OCI-LY1 (cell line): ENCODE results near the gene BMPER.

Source experiments
- H2AFZ ChIP-seq: fragments of 200-600 bp; sonication (generic), shearing (Covaris generic); 2 replicates; pipeline ENCODE4 v1.6.0; 2014; ENCODE audit warnings: antibody characterized with exemption, mild to moderate bottlenecking, low read length
- H3F3A ChIP-seq: fragments of 200-600 bp; sonication (generic), shearing (Covaris generic); 2 replicates; pipeline ENCODE4 v1.6.0; 2014; ENCODE audit warnings: mild to moderate bottlenecking, antibody characterized with exemption, low read length, moderate library complexity; ENCODE audit not compliant: insufficient read depth
- H3K27ac ChIP-seq: fragments of 200-600 bp; sonication (generic); 2 replicates; pipeline ENCODE4 v1.5.1; 2014; ENCODE audit warnings: low read length, mixed run types, mild to moderate bottlenecking, low read depth; ENCODE audit not compliant: poor library complexity, severe bottlenecking
- H3K27me3 ChIP-seq: fragments of 200-600 bp; sonication (generic); 2 replicates; pipeline ENCODE4 v1.6.0; 2014; ENCODE audit warnings: antibody characterized with exemption, mild to moderate bottlenecking, low read length, moderate library complexity; ENCODE audit not compliant: insufficient read depth
- H3K36me3 ChIP-seq: fragments of 200-600 bp; sonication (generic); 2 replicates; pipeline ENCODE4 v1.6.1; 2014; ENCODE audit warnings: mild to moderate bottlenecking, antibody characterized with exemption, low read length, moderate library complexity, mixed read lengths; ENCODE audit not compliant: insufficient read depth
- H3K4me1 ChIP-seq: fragments of 200-600 bp; sonication (generic); 2 replicates; pipeline ENCODE4 v1.5.1; 2014; ENCODE audit warnings: mild to moderate bottlenecking, low read length, moderate library complexity; ENCODE audit not compliant: insufficient read depth, severe bottlenecking
- H3K4me2 ChIP-seq: fragments of 200-600 bp; sonication (generic), shearing (Covaris generic); 2 replicates; pipeline ENCODE4 v1.6.1; 2014; ENCODE audit warnings: low read length
- H3K4me3 ChIP-seq: fragments of 200-600 bp; sonication (generic); 2 replicates; pipeline ENCODE4 v1.5.1; 2014; ENCODE audit warnings: low read length, low read depth, mild to moderate bottlenecking, mixed read lengths; ENCODE audit not compliant: poor library complexity, severe bottlenecking
- H3K79me2 ChIP-seq: fragments of 200-600 bp; shearing (Covaris generic); 2 replicates; pipeline ENCODE4 v1.6.1; 2016; ENCODE audit warnings: mixed run types, low read length, mixed read lengths; ENCODE audit not compliant: insufficient read depth
- H3K9ac ChIP-seq: fragments of 200-600 bp; sonication (generic), shearing (Covaris generic); 2 replicates; pipeline ENCODE4 v1.6.1; 2014; ENCODE audit warnings: mild to moderate bottlenecking, low read length, mixed read lengths
- H3K9me2 ChIP-seq: fragments of 200-600 bp; sonication (generic), shearing (Covaris generic); 2 replicates; pipeline ENCODE4 v1.6.1; 2014; ENCODE audit warnings: low read depth, mild to moderate bottlenecking, low read length, mixed read lengths
- H3K9me3 ChIP-seq: fragments of 200-600 bp; shearing (Covaris generic); 2 replicates; pipeline ENCODE4 v1.6.1; 2014; ENCODE audit warnings: low read length, mixed read lengths
- H4K20me1 ChIP-seq: fragments of 200-600 bp; sonication (generic), shearing (Covaris generic); 2 replicates; pipeline ENCODE4 v1.6.0; 2016; ENCODE audit warnings: mild to moderate bottlenecking, low read length; ENCODE audit not compliant: insufficient read depth
- CTCF ChIP-seq: fragments of 200-600 bp; sonication (generic), shearing (Covaris generic); IDR thresholded peaks from 2 replicates; pipeline ENCODE4 v1.5.1; 2017; ENCODE audit warnings: mild to moderate bottlenecking, antibody characterized with exemption, low read length, moderate library complexity, mixed read lengths
- EZH2 ChIP-seq: fragments of 200-600 bp; sonication (generic), shearing (Covaris generic); IDR thresholded peaks from 2 replicates; pipeline ENCODE4 v1.8.0; 2017; ENCODE audit warnings: borderline replicate concordance, mixed run types, mild to moderate bottlenecking, antibody characterized with exemption, low read length, moderate library complexity, mixed read lengths

BMPER gene

GRCh38 chr7:34026481-34027190 lies 121.3 kb downstream of the BMPER start:
- Histone ChIP-seq H3K9me3 (no peaks in the 10 kb centered on the region), H3K27ac (no peak overlapping the region), H3K9me2 (no peaks in the 10 kb centered on the region), H3K4me1 (no peaks in the 10 kb centered on the region), H3K9ac (no peak overlapping the region), H3F3A (no peaks in the 10 kb centered on the region), H4K20me1 (no peaks in the 10 kb centered on the region), H2AFZ (no peak overlapping the region), H3K36me3 (no peaks in the 10 kb centered on the region), H3K4me3 (no peak overlapping the region), H3K4me2 (no peak overlapping the region), H3K79me2 (no peaks in the 10 kb centered on the region), H3K27me3 (no peaks in the 10 kb centered on the region)
- TF ChIP-seq CTCF (no peak), EZH2 (no peak)

DNA sequence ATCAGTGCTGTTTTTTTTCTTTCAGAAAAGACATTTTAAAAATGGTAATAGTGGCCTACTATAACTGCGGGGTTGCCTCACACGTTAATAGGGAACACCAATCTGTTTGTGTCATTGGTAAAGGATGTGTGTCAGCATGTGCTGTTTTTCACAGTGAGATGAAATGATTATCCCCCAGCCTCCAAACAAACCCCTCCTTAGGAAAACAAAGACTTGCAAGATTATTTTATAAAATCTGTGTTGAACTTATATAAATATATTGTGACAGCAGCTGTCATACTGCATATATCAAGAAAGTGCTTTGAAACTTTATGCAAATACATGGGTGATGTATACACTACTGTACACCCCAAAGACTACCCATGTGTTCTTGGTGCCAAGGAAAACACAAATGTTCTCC lies 125.8 kb downstream of the BMPER start:
- H3K4me2 ChIP-seq: no peak overlapping the region
- H3K4me1 ChIP-seq: no peaks in the 10 kb centered on the region
- no peaks in the 10 kb centered on the region for H3K9me3 ChIP-seq
- no peak overlapping the region for H3K27ac ChIP-seq
- H3K9ac ChIP-seq: no peak overlapping the region
- no peaks in the 10 kb centered on the region for H3K36me3 ChIP-seq
- H3K4me3 ChIP-seq: no peak overlapping the region
- no peaks in the 10 kb centered on the region for H4K20me1 ChIP-seq
- no peaks in the 10 kb centered on the region for H3K79me2 ChIP-seq
- TF ChIP-seq EZH2 (no peak), CTCF (no peak)
- no peaks in the 10 kb centered on the region for H3K27me3 ChIP-seq
- no peaks in the 10 kb centered on the region for H3F3A ChIP-seq
- H3K9me2 ChIP-seq: no peaks in the 10 kb centered on the region
- H2AFZ ChIP-seq: no peak overlapping the region

DNA sequence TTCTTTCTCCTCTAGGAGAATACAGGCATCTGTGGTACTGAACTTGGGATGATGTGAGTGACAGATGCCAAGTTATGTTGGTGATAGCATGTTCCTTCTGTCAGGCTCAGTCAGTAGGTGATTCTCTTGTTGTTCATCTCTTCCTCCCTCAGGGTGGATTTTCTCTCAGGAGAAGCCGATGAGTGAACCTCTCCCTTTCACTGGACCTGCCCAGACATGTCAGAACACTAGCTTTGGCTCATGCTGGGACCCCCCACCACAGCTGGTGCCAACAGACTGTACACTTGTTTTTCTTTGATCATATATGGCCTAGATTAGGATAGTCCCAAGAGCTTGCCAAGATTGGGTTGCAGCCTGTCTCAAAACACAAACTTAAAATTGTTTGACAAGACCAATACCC lies 129.4 kb downstream of the BMPER start:
- H3K36me3 ChIP-seq: no peaks in the 10 kb centered on the region
- H3K79me2 ChIP-seq: no peaks in the 10 kb centered on the region
- H3K4me3 ChIP-seq: no peak overlapping the region
- H3K9me2 ChIP-seq: no peaks in the 10 kb centered on the region
- H3K27ac ChIP-seq: no peak overlapping the region
- no peak overlapping the region for H3K9ac ChIP-seq
- no peaks in the 10 kb centered on the region for H3K27me3 ChIP-seq
- TF ChIP-seq CTCF (no peak), EZH2 (no peak)
- no peaks in the 10 kb centered on the region for H3F3A ChIP-seq
- H3K4me1 ChIP-seq: no peaks in the 10 kb centered on the region
- H3K4me2 ChIP-seq: no peak overlapping the region
- H2AFZ ChIP-seq: no peak overlapping the region
- no peaks in the 10 kb centered on the region for H4K20me1 ChIP-seq
- no peaks in the 10 kb centered on the region for H3K9me3 ChIP-seq
